Right kidney (tissue), 1 donor: ENCODE results near the gene MT1A.

ENCODE experiments used
- DNase-seq: peaks from one replicate; pipeline ENCODE4 v3.0.0-alpha.2; 2016

MT1A gene

DNA sequence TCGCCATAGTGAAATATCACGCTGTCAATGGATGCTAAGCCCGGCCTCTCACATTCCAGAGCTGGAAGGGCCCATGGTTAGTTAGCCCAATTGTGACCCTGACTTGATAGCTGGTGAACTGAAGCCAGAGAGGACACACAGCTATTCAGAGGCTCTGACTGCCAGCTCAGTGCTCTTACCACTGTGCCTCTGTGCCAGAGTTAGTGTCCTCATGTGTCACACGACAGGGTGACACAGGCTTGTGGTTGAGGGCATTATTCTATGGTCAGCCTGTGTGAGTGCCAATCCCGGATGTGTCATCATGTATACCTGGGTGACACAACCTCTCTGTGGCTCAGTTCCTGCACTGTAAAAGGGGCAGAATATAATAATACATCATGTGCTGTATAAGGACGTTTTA lies 41.4 kb downstream of the MT1A start:
- DNase-seq, result no peak

DNA sequence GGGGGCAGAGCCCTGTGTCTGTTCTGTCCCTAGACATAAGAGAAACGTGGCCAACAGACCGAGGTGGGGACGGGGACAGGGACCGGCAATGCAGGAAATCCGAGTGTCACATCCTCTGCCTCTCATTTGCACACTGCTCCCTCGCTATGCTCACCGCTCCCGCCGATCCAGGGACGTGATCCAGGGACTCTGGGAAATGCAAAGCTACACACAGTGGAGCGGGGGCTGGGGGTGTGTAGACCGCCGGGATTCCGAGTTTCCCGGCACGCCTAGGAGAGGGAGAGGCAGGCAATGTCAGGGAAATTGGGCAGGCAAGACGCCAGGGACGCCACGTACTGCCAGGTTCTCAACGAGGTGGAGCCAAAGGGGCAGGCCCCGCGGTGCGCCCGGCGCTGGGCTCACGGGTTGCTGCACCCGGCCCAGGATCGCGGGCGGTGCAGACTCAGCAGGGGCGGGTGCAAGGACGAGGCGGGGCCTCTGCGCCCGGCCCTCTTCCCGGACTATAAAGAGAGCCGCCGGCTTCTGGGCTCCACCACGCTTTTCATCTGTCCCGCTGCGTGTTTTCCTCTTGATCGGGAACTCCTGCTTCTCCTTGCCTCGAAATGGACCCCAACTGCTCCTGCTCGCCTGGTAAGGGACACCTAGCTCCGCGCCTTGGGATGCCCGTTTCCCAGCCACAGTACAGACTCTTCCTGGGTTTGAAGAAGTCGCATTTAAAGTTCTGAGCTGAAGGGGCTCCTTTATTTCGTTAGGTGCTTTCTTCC lies 43.7 kb downstream of the MT1A start, which contains the start of gene MT1X:
Gene MT1X, plus strand, starts transcription at position 532 of the 764 bp plus-strand sequence. Its CDS starts 71 bp downstream, at position 603.
- peak; percentile 88 for DNase-seq

DNA sequence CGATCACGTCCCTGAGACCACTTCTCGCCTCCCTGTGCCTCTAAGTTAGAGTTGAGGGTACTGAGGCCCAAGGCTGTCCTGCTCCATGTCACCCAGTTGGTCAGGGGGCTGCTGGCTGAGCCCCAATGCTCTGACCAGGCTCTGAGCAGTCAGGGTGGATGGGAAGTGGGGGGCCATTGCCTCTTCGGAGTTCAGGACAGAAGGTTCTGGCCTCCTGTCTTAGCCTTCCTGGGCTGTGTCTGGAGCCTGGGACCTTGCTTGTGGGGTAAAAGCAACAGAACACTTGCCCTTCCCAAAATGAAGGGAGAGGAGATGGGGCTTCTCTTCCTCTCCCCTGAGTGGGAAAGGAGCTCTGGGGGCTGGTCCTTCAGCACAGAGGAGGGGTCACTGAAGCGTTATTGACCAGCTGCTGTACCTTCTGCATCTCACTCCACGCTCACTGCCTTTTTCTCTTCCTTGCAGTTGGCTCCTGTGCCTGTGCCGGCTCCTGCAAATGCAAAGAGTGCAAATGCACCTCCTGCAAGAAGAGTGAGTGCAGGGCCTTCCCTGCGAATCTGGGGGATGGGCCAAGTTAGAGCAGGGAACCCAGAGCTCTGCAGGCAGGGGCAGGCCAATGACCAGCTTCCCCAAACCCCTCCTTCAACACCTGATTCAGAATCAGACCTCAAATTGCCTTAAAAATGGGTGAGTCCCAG lies 44.4 kb downstream of the MT1A start:
- DNase-seq, result peak; percentile 12

DNA sequence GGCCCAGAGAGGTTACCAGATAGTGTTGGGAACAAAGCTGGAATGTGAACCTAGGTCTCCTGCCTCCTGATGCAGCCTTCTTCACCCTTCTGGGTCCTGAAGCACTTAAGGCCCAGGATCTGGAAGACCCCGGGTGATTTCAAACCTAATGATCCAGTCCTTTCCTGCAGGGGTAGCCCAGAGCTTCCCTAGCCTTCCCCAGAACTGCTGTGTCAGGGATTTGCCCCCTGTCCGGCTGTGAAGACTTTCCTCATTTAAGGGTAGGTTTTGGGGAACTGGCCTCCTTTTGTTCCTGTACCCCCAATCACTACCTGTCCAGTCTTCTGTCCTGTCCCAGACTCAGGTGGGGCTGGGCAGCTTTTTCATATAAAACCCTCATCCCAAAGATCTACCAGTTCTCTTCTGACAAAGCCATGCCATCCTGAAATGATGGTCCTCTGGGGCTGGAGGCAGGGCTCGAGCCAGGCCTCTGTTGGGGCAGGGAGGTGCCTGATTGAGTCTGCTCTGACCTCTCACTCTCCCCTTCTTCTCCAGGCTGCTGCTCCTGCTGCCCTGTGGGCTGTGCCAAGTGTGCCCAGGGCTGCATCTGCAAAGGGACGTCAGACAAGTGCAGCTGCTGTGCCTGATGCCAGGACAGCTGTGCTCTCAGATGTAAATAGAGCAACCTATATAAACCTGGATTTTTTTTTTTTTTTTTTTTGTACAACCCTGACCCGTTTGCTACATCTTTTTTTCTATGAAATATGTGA lies 45.1 kb downstream of the MT1A start:
- DNase-seq, result no peak

DNA sequence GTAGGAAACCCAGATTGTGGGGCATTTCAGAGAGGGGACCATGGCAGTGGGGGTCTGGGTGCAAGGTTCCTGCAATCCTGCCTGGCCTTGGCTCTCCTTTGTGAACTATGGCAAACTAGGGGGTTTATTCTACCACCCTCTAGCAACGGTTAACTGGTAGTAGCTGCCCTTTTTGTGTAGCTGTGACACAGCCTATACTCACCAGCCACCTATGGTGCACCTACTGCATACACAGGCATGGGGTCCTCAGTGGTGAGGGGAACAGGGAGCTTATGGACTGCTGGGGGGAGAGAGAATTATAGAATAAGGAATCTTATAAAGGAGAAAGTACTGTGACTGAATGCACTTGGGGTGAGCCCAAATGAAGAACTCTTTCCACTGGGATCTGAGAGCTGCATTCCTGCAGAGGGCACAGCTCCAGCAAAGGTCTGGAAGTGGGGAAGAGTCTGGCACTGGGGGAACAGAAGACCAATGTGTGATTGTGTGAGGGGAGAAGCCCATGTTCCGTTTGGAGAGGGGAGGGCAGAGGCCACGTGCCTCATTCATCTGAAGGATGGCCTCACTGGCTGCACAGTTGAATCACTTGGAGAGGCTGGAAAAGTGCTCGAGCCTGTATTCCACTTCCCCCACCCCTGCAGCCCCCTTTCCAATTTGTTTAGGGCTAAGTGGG lies 45.9 kb downstream of the MT1A start:
- no peak for DNase-seq

DNA sequence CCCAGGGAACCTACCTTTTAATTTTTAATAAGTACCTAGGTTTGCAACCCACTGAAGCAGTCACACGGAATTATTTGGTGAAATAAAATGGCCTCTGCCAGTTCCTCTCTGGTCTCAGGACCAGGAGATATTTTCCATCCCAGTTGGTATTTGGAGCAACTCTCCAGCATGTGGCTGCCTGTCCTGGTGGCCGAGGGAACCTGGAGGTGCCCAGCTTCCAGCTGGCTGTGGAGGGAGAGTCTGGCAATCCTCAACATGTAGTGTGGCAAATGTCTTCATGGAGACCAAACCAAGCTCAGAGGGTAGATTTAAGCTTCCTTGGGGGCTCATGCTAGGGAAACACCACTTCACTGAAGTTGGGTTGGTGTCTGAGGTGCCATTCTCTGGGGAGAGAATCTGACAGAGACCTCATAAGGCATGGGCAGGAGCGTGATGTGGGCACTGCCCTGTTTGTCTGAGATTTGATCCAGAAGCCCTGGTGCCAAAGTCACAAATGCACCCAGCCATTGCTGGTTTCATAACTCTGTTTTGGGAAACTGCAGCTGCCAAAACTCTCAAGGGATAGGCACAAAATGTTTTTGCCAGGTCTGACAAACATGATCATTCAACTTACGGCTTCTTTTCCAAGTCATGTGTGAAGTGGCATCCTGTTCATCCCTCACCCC lies 46.6 kb downstream of the MT1A start:
- DNase-seq, result no peak

DNA sequence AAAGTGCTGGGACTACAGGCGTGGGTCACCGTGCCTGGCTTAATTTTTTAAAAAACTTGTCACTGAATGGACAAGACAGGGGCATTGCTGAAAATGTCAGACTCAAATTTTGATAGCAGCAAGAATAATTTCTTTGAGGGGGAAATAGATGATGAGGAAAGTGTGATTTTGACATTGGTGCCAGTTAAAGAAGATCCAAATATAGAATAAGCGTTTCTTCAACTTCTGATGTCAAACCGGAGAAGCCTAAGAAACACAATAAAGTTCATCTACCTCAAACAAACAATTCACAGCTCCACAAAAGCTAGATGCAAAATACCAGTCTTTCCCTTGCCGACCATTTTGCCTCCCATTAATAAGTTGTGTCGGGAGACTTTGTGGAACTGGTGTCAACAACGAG lies 48.3 kb downstream of the MT1A start:
- DNase-seq, result no peak

DNA sequence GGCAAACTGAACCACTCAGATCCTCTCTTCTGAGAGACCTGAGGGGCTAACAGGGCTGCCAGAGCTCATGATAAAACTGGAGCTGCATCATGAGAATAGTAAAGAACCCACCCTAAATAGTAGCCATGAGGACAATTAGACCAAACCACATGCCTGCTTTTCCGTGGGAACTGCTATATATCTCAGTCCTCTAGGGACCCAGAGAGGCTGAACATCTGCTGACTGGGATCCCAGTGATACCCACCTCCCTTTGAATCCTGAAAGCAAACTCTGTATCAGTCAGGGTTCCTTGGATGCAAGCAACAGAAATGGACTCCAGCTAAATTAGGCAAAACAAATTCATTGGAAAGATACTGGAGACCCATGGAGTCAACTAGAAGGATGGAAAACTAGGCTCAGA lies 50.3 kb downstream of the MT1A start:
- no peak for DNase-seq

DNA sequence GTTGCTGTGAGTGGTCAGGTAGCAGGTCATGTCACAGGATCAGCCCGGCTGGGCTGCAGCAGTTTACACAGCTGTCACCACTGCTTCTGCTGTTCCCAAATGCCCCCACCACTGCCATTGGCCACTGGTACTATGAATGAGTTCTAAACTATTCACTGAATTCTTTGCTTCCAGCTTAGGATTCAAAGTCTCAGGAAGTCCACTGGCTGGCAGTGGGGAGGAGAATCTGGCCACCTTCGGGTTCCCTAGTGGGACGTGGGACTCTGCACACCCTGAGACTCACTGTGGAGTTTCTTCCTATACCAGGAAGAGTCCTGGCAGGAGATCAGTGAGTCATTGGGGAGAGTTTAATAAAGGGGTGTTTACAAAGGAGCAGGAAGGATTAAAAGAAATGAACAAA lies 50.7 kb downstream of the MT1A start:
- DNase-seq, result no peak
